NCI-H345 treated with DMSO at 0.1 percent for 48 hours (cell line): Measurements from ENCODE around the gene LILRA6.
"Not testable (repeated sequence)": the region's sequence is repeated elsewhere in the genome, so short reads cannot be mapped to it uniquely, and the experiment has no call there.

Source experiments
- DNase-seq: peaks from one replicate; lab custom pipeline; 2025; ENCODE audit not compliant: unreplicated experiment; lab: John Stamatoyannopoulos, UW

The LILRA6 gene

DNA sequence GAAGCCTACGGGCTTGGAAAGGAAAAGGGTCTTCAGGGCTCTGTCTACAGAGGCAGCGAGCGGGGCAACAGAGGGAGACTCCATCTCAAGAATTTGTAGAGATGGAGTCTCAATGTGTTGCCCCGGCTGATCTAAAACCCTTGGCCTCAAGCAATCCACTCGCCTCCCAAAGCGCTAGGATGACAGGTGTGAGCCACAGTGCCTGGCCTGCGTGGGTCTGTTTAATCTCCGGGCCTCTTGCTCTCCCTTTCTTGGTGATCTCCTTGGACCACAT, 33.9 kb downstream of the LILRA6 start:
- no peak for DNase-seq

DNA sequence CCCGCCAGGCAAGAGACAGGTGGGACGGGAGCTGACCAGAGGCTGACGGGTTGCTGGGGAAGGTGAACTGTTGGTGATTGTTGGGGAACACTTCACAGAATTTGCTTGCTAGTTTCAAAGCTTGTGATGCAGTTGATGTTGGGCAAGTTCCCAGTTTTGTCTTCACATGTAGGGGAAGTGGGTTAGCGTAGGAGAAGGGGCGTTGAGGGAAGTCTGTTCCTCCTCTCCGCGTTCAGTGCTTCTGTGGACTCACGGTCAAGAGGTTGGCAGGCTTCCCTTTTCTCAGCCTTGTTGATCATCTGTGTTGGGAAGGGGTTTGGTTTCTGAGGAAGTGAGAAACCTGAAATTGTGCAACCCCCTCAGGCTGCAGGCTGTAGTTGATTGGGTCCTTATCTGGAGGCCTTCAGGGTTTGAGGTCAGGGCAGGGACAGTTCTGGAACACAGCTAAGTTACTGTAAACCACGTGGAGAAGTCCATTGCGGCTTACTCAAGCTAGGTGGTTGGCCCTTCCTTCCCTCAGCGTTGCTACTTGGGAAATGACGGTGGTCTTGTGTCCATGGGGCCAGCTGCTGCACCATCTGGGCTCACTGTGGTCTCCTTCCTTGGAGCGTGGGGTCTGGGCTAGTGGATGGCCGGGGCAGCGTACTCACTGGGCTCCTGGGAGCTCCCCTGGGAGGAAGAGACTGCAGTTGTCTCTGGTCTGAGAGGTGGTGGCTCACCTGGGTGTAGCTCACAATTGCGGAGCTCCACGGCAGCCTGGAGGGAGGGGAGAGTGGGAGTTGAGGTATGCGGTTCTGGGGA, 34.4 kb downstream of the LILRA6 start:
- DNase-seq: no peak

DNA sequence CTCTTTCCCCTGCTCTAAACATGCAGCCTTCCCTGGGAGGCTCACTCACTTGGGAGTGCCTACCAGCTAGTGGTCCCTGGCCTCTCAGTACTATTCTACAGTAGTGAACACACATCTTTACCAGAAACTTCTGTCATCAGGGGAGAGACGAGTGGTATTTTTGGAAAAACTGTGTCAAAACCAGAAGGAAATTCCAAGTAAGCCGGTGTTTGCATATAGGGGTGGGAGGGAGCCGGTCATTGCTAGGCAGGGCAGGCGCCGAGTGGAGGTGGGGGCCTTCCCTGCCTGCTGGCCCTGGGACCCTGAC, 35.0 kb downstream of the LILRA6 start:
- DNase-seq: no peak

DNA sequence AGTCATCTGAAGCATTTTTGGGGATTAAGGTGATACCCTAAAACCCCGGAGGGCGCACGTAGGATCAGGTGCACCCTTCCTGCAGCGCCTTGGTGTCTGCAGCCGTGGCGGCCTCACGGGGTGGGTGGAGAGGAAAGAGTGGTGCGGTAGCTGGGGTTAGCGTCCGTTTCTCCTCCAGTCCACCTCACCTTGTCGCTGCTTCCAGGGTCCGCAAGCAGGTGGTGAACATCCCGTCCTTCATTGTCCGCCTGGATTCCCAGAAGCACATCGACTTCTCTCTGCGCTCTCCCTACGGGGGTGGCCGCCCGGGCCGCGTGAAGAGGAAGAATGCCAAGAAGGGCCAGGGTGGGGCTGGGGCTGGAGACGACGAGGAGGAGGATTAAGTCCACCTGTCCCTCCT, 35.4 kb downstream of the LILRA6 start:
- not testable (repeated sequence) for DNase-seq

DNA sequence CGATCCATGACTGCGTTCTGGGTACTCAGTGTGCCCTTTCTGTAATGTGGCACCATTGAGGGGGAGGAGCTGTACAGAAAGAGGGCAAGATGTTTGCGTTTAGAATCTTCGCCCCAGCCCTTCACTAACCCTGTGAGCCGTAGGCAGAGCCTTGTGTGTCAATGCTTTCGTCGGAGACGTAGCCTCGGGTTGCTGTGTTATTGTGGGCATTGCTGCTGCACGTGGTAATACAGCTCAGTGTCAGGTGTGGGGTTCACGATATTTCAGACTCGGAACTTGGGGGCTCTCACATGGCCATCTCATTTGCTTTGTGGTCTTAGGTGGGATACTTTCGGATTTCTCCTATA, 35.8 kb downstream of the LILRA6 start:
- DNase-seq: no peak

DNA sequence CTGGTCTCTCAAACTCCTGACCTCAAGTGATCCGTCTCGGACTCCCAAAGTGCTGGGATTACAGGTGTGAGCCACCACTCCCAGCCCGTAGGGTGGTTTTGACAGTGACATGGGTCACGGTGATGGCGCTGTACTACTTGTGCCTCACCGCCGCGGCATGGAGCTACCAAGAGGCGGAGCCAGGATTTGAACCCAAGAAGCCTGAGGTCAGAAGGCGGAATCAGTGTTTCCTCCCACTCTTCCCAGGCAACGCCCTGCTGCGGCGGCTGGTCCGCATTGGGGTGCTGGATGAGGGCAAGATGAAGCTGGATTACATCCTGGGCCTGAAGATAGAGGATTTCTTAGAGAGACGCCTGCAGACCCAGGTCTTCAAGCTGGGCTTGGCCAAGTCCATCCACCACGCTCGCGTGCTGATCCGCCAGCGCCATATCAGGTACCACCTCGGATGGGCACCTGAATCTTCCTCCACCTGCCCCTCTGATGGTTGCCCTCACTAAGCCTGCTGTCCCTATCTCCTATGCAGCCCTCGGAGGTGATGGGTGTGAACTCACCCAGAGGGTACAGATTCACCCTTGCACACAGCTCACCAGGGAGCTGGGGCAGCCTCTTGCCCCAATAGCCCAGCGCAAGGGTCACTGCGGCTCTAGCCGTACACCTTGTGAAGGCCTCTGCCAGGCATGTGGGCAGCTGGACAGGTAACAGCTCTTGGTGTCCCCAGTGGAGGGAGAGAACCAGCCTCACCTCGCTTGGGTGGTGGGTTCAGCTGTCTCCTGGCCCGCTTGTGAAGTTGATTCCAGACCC, 36.4 kb downstream of the LILRA6 start:
- no peak for DNase-seq

GRCh38 chr19:54204767-54205468, 37.7 kb downstream of the LILRA6 start:
- no peak for DNase-seq

DNA sequence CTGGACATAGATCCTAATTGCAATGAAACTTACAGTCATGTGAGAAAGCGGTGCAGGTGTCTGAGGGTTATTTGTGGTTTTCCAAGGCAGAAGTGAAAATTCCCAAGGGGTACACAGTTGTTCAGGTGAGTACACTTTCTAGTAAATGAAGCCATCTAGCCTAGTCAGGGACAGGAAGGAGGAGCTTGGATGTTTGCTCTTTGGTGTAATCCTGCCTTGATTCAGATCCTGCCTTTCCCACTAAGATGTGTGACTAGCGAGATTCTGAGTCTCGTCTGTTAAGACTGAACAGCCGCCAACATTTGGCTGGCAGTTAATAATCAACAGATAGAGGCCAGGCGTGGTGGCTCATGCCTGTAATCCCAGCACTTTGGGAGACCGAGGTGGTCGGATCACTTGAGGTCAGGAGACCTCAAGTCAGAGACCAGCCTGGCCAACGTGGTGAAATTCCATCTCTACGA, 39.4 kb downstream of the LILRA6 start:
- DNase-seq: no peak

- DNase-seq: no peak
Measured at GRCh38 chr19:54201980-54202379, 40.6 kb downstream of the LILRA6 start.

DNA sequence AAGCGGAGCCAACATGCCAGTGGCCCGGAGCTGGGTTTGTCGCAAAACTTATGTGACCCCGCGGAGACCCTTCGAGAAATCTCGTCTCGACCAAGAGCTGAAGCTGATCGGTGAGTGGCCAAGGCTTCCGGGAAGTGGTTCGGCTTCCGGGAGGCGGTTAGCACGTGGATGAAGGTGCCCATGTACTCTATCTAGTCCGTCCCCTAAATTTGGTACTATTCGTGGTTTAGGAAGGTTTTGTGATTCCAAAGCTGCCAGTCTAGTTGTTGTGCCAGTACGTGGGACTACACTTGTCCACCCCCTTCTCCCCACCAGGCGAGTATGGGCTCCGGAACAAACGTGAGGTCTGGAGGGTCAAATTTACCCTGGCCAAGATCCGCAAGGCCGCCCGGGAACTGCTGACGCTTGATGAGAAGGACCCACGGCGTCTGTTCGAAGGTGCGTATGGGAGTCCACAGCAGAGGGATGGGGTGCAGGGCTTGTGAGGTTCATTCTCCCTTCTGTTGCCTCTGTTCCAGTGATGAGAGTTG, 41.4 kb downstream of the LILRA6 start:
- no peak for DNase-seq

DNA sequence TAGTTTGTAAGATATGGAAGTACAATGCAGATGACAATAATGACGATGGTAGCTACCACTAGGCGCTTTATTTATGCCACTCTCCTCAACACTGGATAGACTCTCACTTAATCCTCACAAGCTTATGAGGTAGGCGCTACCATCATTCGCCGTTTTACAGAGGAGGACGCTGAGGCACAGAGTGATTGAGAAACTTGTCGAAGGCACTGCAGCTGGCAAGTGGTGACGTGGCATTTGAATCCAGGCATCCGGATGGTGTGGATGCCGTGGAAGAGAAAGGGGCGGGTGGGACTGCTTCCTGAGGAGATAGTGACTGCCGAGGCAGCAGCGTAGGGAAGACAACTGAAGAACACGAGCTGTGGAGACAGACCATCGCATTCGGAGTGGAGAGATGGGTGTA, 43.2 kb downstream of the LILRA6 start:
- no peak for DNase-seq

GRCh38 chr19:54197121-54197520, 45.5 kb downstream of the LILRA6 start:
- no peak for DNase-seq

DNA sequence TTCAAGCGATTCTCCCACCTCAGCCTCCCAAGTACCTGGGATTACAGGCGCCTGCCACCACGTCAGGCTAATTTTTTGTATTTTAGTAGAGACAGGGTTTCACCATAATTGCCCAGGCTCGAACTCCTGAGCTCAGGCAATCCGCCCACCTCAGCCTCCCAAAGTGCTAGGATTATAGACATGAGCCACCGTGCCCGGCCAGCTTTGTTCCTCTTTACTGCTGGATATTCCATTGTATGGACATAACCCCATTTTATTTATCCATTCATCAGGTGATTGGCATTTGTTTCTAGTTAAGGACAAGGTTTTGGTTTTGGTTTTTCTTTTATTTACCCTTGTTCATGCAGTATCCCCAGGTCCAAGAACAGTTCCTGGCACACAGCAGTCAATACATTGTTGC, 46.1 kb downstream of the LILRA6 start:
- DNase-seq: no peak

DNA sequence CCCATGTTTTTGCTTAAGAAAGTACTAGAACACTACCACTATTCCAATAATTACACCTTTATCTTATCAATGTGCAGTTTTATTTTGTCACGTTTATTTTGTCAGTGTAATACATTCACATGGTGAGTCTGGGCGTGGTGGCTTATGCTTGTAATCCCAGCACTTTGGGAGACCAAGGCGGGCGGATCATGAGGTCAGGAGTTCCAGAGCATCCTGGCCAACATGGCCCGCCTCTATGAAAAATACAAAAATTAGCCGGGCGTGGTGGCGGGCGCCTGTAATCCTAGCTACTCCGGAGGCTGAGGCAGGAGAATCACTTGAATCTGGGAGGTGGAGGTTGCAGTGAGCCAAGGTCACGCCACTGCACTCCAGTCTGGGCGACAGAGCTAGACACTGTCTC, 48.1 kb downstream of the LILRA6 start:
- DNase-seq: not testable (repeated sequence)

- DNase-seq: no peak
Measured at GRCh38 chr19:54193011-54193410, 49.6 kb downstream of the LILRA6 start.

- DNase-seq: no peak
Measured at GRCh38 chr19:54191811-54192453, 50.7 kb downstream of the LILRA6 start.

DNA sequence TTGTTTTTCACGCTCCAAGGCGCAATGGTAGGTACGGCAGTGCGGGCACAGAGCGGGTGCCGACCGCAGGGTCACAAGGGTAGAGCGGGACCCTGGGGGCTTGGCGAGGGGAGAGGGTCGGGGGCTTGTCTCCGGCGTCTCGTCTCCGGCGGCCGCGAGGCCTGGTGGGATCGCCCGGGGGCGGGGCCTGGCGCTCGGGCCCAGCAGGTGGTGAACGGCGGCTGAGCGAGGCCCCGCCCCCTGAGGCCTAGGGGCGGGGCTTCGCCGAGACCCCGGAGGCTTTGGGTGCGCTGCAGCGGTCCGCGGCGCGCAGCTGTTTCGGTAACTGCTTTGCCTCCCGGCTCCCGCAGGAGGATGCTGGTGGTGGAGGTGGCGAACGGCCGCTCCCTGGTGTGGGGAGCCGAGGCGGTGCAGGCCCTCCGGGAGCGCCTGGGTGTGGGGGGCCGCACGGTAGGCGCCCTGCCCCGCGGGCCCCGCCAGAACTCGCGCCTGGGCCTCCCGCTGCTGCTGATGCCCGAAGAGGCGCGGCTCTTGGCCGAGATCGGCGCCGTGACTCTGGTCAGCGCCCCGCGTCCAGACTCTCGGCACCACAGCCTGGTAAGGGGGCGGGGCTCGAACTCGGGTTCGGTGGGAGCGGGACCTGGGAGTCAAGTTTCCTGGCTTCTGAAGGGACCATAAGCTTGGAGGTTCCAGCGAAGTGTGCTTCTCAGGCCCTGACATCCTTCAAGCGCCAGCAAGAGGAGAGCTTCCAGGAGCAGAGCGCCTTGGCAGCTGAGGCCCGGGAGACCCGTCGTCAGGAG, 51.4 kb downstream of the LILRA6 start, which contains the start of gene TSEN34:
TSEN34 (plus strand) TSS at position 298 of the 800 bp plus-strand sequence; CDS start at position 355, 57 bp downstream.
- peak; percentile 34 for DNase-seq

DNA sequence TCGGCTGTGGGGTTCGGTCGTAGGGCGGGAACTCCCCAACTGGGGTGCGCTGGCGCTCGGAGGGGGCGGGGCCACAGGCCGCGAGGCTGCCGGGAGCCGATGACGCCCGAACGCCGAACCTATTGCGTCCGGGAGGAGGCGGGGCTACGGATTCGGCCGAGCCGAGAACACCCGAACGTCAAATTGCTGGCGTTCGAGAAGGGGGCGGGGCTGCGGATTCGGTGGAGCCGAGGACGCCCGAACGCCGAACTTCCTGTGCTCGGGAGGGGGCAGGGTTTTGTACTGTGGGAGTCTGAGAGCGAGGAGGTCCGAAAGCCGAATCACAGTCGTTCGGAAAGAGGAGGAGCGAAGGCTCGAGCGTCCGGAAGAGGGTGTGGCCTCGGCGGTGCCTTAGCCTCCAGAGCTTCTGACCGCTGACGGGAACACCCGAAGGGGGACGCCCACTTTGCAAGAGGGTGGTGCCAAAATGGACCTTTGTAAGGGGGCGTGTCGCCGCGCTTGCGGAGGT, 52.0 kb downstream of the LILRA6 start:
- peak; percentile 93 for DNase-seq

- DNase-seq: peak; percentile 97
Measured at GRCh38 chr19:54189735-54190502, 52.7 kb downstream of the LILRA6 start.
